Smooth muscle cell (in vitro differentiated cells): ENCODE data around the gene NKX2-8. TPM values are rescaled to one million over a fixed set of nuclear protein-coding genes. Genes with fewer than 3 reads are reported as not detected.

Experiments
- DNase-seq: peaks from one replicate; lab custom pipeline; 2025; ENCODE audit not compliant: unreplicated experiment; lab: John Stamatoyannopoulos, UW
- H2AFZ ChIP-seq: fragments of 200-600 bp; sonication (generic); 2 replicates; pipeline ENCODE4 v1.6.0; 2016; ENCODE audit warnings: antibody characterized with exemption, low read depth, mild to moderate bottlenecking
- H3F3A ChIP-seq: fragments of 200-600 bp; sonication (generic); 2 replicates; pipeline ENCODE4 v1.6.0; 2017; ENCODE audit warnings: antibody characterized with exemption, low read depth
- H3K27ac ChIP-seq: fragments of 200-600 bp; sonication (generic); 2 replicates; pipeline ENCODE4 v1.5.1; 2016; ENCODE audit warnings: low read depth, mild to moderate bottlenecking
- H3K27me3 ChIP-seq: fragments of 200-600 bp; sonication (generic); 2 replicates; pipeline ENCODE4 v1.6.1; 2016; ENCODE audit warnings: low read depth, mild to moderate bottlenecking
- H3K36me3 ChIP-seq: fragments of 200-600 bp; sonication (generic); 2 replicates; pipeline ENCODE4 v1.5.1; 2016; ENCODE audit warnings: low read depth
- H3K4me1 ChIP-seq: fragments of 200-600 bp; sonication (generic); 2 replicates; pipeline ENCODE4 v1.5.1; 2016; ENCODE audit warnings: low read depth
- H3K4me2 ChIP-seq: fragments of 200-600 bp; sonication (generic); 2 replicates; pipeline ENCODE4 v1.6.0; 2016; ENCODE audit warnings: mild to moderate bottlenecking
- H3K4me3 ChIP-seq: fragments of 200-600 bp; sonication (generic); 2 replicates; pipeline ENCODE4 v1.5.1; 2016; ENCODE audit warnings: mild to moderate bottlenecking
- H3K79me2 ChIP-seq: fragments of 200-600 bp; sonication (generic); 2 replicates; pipeline ENCODE4 v1.6.0; 2016; ENCODE audit warnings: low read depth, mild to moderate bottlenecking
- H3K9ac ChIP-seq: fragments of 200-600 bp; sonication (generic); 2 replicates; pipeline ENCODE4 v1.6.0; 2016; ENCODE audit warnings: low read depth
- H3K9me3 ChIP-seq: fragments of 200-600 bp; sonication (generic); replicated peaks from 2 replicates; pipeline ENCODE4 v1.5.1; 2016; ENCODE audit warnings: low read depth
- H4K20me1 ChIP-seq: fragments of 200-600 bp; sonication (generic); 2 replicates; pipeline ENCODE4 v1.6.0; 2016; ENCODE audit warnings: low read depth
- WGBS: methylation state at CpG from one replicate; pipeline ENCODE4 v1.1.7; 2016; ENCODE audit warnings: low lambda C conversion rate; 5-methylcytosine and 5-hydroxymethylcytosine counted together
- polyA plus RNA-seq: library from polyadenylated mRNA; unstranded; fragments of >200 nt; fragmentation: Nextera tagmentation; extraction: Ambion mirVana; gene quantifications from 2 replicates; pipeline ENCODE4 v1.2.1, GENCODE V29; 2016
- total RNA-seq: library from RNA; depleted of rRNA; stranded (reverse); fragments of >200 nt; gene quantifications from 2 replicates; pipeline ENCODE4 v1.2.3, GENCODE V29; 2014
- TF ChIP-seq, protein P1 (sequence below): fragments of 200-600 bp; sonication (generic); IDR thresholded peaks from 2 replicates; pipeline ENCODE4 v1.5.1; 2017; ENCODE audit warnings: borderline replicate concordance, mild to moderate bottlenecking, antibody characterized with exemption; ENCODE audit not compliant: insufficient read depth, poor library complexity, severe bottlenecking

The NKX2-8 gene
- total and polyA plus RNA-seq, 2 experiments from 2014 or later, result not detected

- no peak overlapping the region for H3K4me2 ChIP-seq
- H3K4me3 ChIP-seq, result no peak overlapping the region
- peaks cover 14% of the 10 kb centered on the region for H3K4me1 ChIP-seq
- no peaks in the 10 kb centered on the region for H3F3A ChIP-seq
- no peak overlapping the region for H2AFZ ChIP-seq
- H4K20me1 ChIP-seq, result no peaks in the 10 kb centered on the region
- no peak for DNase-seq
- H3K27ac ChIP-seq, result no peak overlapping the region
- peaks cover 100% of the 10 kb centered on the region for H3K27me3 ChIP-seq
- no peaks in the 10 kb centered on the region for H3K36me3 ChIP-seq
- 73% methylated on average over 33 of the region's 33 CpGs for WGBS
- no peaks in the 10 kb centered on the region for H3K9me3 ChIP-seq
- no peaks in the 10 kb centered on the region for H3K79me2 ChIP-seq
- H3K9ac ChIP-seq, result no peak overlapping the region
- TF ChIP-seq, protein P1, sequence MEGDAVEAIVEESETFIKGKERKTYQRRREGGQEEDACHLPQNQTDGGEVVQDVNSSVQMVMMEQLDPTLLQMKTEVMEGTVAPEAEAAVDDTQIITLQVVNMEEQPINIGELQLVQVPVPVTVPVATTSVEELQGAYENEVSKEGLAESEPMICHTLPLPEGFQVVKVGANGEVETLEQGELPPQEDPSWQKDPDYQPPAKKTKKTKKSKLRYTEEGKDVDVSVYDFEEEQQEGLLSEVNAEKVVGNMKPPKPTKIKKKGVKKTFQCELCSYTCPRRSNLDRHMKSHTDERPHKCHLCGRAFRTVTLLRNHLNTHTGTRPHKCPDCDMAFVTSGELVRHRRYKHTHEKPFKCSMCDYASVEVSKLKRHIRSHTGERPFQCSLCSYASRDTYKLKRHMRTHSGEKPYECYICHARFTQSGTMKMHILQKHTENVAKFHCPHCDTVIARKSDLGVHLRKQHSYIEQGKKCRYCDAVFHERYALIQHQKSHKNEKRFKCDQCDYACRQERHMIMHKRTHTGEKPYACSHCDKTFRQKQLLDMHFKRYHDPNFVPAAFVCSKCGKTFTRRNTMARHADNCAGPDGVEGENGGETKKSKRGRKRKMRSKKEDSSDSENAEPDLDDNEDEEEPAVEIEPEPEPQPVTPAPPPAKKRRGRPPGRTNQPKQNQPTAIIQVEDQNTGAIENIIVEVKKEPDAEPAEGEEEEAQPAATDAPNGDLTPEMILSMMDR, result no peak
These were observed 953 bp upstream of the NKX2-8 start for GRCh38 chr14:36583242-36583892.

- DNase-seq, result no peak
- Histone ChIP-seq H3K4me2 (no peak overlapping the region), H2AFZ (no peak overlapping the region)
These were observed 444 bp upstream of the NKX2-8 start for GRCh38 chr14:36582874-36583241.

DNA sequence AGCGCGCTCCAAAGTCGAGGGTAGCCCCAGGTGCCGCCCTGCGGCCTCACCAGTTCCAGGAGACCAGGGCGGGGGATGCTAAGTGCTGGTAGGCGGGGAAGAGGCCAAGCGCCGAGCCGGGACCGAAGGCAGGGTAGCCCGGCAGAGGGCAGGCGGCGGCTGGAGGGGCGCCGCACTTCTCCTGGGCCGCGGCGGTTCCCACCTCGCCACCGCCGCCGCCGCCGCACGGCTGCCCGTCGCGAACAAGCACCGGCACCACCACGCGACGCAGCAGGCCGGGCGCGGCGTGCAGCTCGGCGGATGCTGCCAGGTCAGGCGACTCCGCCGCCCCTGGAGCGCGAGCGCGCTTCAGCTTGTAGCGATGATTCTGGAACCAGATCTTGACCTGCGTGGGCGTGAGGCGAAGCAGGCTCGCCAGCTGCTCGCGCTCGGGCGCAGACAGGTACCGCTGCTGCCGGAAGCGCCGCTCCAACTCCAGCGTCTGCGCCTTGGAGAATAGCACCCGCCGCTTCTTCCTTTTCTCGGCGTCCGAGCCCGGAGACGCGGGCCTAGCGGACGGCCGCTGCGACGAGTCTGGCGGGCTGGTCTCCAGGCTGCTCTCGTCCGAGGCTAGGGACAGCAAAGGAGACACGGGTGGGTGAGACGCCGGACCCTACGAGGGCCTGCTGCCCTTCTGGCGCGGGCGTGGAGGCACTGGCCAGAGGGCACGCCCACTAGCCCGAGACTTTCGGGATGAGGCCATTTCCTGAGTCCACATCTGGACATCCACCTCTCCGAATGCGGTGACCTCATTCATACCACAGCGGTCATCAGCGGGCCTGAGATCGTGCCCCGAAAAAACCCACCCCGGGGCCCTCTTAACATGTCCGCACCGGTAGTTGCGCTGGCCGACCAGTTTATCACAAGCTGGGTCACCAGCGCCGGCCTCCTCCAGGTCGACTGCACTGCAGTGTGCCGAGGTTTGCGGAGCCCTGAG lies 1.3 kb downstream of the NKX2-8 start:
- Histone ChIP-seq H3K27ac (no peak overlapping the region), H4K20me1 (no peaks in the 10 kb centered on the region), H2AFZ (peak overlapping the region; percentile 45), H3K79me2 (no peaks in the 10 kb centered on the region), H3K4me3 (peak overlapping the region; percentile 48), H3F3A (no peaks in the 10 kb centered on the region), H3K27me3 (peaks cover 100% of the 10 kb centered on the region), H3K9me3 (no peaks in the 10 kb centered on the region), H3K4me2 (peak overlapping the region; percentile 93), H3K4me1 (peaks cover 14% of the 10 kb centered on the region), H3K36me3 (no peaks in the 10 kb centered on the region), H3K9ac (no peak overlapping the region)
- DNase-seq, result no peak
- TF ChIP-seq, protein P1, result no peak
- 2% methylated on average over 96 of the region's 103 CpGs for WGBS

More at GRCh38 chr14:36582874-36583241, 444 bp upstream of the NKX2-8 start:
- Histone ChIP-seq H3F3A (no peaks in the 10 kb centered on the region), H3K79me2 (no peaks in the 10 kb centered on the region), H4K20me1 (no peaks in the 10 kb centered on the region), H3K9ac (no peak overlapping the region), H3K27me3 (peaks cover 100% of the 10 kb centered on the region), H3K4me1 (peaks cover 14% of the 10 kb centered on the region), H3K27ac (no peak overlapping the region), H3K36me3 (no peaks in the 10 kb centered on the region), H3K9me3 (no peaks in the 10 kb centered on the region), H3K4me3 (no peak overlapping the region)
- WGBS, result 10% methylated on average over 13 of the region's 15 CpGs
- TF ChIP-seq, protein P1, result no peak
